Measurements from ENCODE around the gene TMEM120B.

Gene TMEM120B

GRCh38 chr12:121813951-121814350, 101.4 kb downstream of the TMEM120B start:
- Histone ChIP-seq H3K27me3 (replicated peaks; ENCODE audit: insufficient read depth, low read length) (no peaks in the 10 kb centered on the region), H2AFZ (ENCODE audit: low read length) (no peak overlapping the region), H3K4me2 (ENCODE audit: low read depth, low read length) (no peak overlapping the region)

DNA sequence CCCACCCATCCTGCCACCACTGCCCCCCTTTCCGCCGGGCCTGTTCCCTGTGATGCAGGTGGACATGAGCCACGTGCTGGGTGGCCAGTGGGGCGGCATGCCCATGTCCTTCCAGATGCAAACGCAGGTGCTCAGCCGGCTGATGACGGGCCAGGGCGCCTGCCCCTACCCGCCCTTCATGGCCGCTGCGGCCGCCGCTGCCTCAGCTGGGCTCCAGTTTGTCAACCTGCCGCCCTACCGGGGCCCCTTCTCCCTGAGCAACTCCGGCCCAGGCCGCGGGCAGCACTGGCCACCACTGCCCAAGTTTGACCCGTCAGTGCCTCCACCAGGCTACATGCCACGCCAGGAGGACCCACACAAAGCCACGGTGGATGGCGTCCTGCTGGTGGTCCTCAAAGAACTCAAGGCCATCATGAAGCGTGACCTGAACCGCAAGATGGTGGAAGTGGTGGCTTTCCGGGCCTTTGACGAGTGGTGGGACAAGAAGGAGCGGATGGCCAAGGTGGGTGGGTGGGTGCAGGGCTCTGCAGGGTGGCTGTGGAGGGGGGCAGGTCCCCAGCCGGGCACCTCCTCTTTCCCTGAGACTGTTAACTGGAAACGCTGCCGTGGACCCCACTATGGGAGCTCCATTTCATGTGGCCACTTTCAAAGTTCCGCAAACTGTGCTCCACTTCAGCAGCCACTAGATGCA, 102.0 kb downstream of the TMEM120B start:
- no peaks in the 10 kb centered on the region for H3K9me2 ChIP-seq (replicated peaks; ENCODE audit: insufficient read depth, low read length)
- no peak for DNase-seq
- no peaks in the 10 kb centered on the region for H3K4me1 ChIP-seq (ENCODE audit: low read length)
- no peak overlapping the region for H3K4me2 ChIP-seq (ENCODE audit: low read depth, low read length)
- H3K79me2 ChIP-seq (ENCODE audit: low read length): peaks cover 36% of the 10 kb centered on the region
- H4K20me1 ChIP-seq (ENCODE audit: insufficient read depth, low read length): peaks cover 4% of the 10 kb centered on the region; the same call in 1 of the 2 replicates
- H3K36me3 ChIP-seq (replicated peaks; ENCODE audit: insufficient read depth, low read length): no peaks in the 10 kb centered on the region
- H3K9ac ChIP-seq (ENCODE audit: low read length): no peak overlapping the region
- no peak overlapping the region for H3K4me3 ChIP-seq (ENCODE audit: low read length)
- H3F3A ChIP-seq (ENCODE audit: insufficient read depth, low read length): no peaks in the 10 kb centered on the region
- no peaks in the 10 kb centered on the region for H3K27me3 ChIP-seq (replicated peaks; ENCODE audit: insufficient read depth, low read length)
- TF ChIP-seq EZH2 (optimal IDR thresholded peaks at IDR 0.05; ENCODE audit: low read depth, low read length) (no peak), EZH2phosphoT487 (IDR thresholded peaks at IDR 0.05; ENCODE audit: low read length) (no peak)
- TF ChIP-seq, protein P1, sequence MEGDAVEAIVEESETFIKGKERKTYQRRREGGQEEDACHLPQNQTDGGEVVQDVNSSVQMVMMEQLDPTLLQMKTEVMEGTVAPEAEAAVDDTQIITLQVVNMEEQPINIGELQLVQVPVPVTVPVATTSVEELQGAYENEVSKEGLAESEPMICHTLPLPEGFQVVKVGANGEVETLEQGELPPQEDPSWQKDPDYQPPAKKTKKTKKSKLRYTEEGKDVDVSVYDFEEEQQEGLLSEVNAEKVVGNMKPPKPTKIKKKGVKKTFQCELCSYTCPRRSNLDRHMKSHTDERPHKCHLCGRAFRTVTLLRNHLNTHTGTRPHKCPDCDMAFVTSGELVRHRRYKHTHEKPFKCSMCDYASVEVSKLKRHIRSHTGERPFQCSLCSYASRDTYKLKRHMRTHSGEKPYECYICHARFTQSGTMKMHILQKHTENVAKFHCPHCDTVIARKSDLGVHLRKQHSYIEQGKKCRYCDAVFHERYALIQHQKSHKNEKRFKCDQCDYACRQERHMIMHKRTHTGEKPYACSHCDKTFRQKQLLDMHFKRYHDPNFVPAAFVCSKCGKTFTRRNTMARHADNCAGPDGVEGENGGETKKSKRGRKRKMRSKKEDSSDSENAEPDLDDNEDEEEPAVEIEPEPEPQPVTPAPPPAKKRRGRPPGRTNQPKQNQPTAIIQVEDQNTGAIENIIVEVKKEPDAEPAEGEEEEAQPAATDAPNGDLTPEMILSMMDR (IDR thresholded peaks at IDR 0.05; ENCODE audit: low read length): no peak
- no peaks in the 10 kb centered on the region for H3K9me3 ChIP-seq (replicated peaks; ENCODE audit: insufficient read depth, low read length)
- no peak overlapping the region for H2AFZ ChIP-seq (ENCODE audit: low read length)
- no peak overlapping the region for H3K27ac ChIP-seq (ENCODE audit: low read length)

More at GRCh38 chr12:121813951-121814350, 101.4 kb downstream of the TMEM120B start:
- TF ChIP-seq, protein P1 (IDR thresholded peaks at IDR 0.05; ENCODE audit: low read length): no peak
- TF ChIP-seq EZH2 (optimal IDR thresholded peaks at IDR 0.05; ENCODE audit: low read depth, low read length): no peak
- no peak for TF ChIP-seq EZH2phosphoT487 (IDR thresholded peaks at IDR 0.05; ENCODE audit: low read length)
- no peaks in the 10 kb centered on the region for H3K36me3 ChIP-seq (replicated peaks; ENCODE audit: insufficient read depth, low read length)
- no peak for DNase-seq
- H4K20me1 ChIP-seq (ENCODE audit: insufficient read depth, low read length): peaks cover 4% of the 10 kb centered on the region; the same call in 1 of the 2 replicates
- no peak overlapping the region for H3K27ac ChIP-seq (ENCODE audit: low read length)
- no peak overlapping the region for H3K4me3 ChIP-seq (ENCODE audit: low read length)
- H3F3A ChIP-seq (ENCODE audit: insufficient read depth, low read length): no peaks in the 10 kb centered on the region
- H3K79me2 ChIP-seq (ENCODE audit: low read length): peaks cover 39% of the 10 kb centered on the region
- H3K9ac ChIP-seq (ENCODE audit: low read length): no peak overlapping the region
- H3K4me1 ChIP-seq (ENCODE audit: low read length): no peaks in the 10 kb centered on the region
- no peaks in the 10 kb centered on the region for H3K9me2 ChIP-seq (replicated peaks; ENCODE audit: insufficient read depth, low read length)
- no peaks in the 10 kb centered on the region for H3K9me3 ChIP-seq (replicated peaks; ENCODE audit: insufficient read depth, low read length)

DNA sequence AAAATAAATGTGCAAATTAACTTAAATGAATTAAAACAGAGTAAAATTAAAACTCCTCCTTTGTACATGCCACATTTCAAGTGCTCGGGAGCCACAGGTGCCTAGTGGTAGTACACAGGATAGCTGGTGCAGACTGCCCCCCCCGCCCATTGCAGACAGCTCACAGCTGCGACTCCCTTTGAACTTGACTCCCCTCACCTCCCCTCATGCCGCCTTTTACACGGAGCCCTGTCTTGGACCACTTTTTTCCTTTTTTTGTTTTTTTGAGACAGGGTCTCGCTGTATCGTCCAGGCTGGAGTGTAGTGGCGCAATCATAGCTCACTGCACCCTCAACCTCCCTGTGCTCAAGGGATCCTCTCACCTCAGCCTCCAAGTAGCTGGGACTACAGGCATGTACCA, 102.7 kb downstream of the TMEM120B start:
- H3K27me3 ChIP-seq (replicated peaks; ENCODE audit: insufficient read depth, low read length): no peaks in the 10 kb centered on the region
- no peak overlapping the region for H3K4me2 ChIP-seq (ENCODE audit: low read depth, low read length)
- no peak for DNase-seq
- no peak for TF ChIP-seq EZH2phosphoT487 (IDR thresholded peaks at IDR 0.05; ENCODE audit: low read length)
- H3F3A ChIP-seq (ENCODE audit: insufficient read depth, low read length): no peaks in the 10 kb centered on the region
- no peak overlapping the region for H2AFZ ChIP-seq (ENCODE audit: low read length)
- no peaks in the 10 kb centered on the region for H3K4me1 ChIP-seq (ENCODE audit: low read length)
- no peaks in the 10 kb centered on the region for H3K9me3 ChIP-seq (replicated peaks; ENCODE audit: insufficient read depth, low read length)
- H3K4me3 ChIP-seq (ENCODE audit: low read length): no peak overlapping the region
- H3K9me2 ChIP-seq (replicated peaks; ENCODE audit: insufficient read depth, low read length): no peaks in the 10 kb centered on the region
- H3K9ac ChIP-seq (ENCODE audit: low read length): no peak overlapping the region
- no peaks in the 10 kb centered on the region for H3K36me3 ChIP-seq (replicated peaks; ENCODE audit: insufficient read depth, low read length)
- H4K20me1 ChIP-seq (ENCODE audit: insufficient read depth, low read length): peaks cover 4% of the 10 kb centered on the region; the same call in 1 of the 2 replicates
- H3K27ac ChIP-seq (ENCODE audit: low read length): no peak overlapping the region
- peaks cover 36% of the 10 kb centered on the region for H3K79me2 ChIP-seq (ENCODE audit: low read length)
